GM23338 (cell line): ENCODE measurements around the gene TYMS. TPM values are rescaled to one million over a fixed set of nuclear protein-coding genes. Genes with fewer than 3 reads are reported as not detected.
A peak's percentile ranks its signal among the peaks of the same experiment; 100 is the strongest.

Experiments
- ATAC-seq: fragments of 200-7000 bp; cut with Tn5 transposase; 3 replicates; pipeline ENCODE4 v1.9.1; 2020
- DNase-seq: peaks from one replicate; pipeline ENCODE4 v3.0.0-alpha.2; 2015; ENCODE audit warnings: low spot score
- H2AFZ ChIP-seq: fragments of 200-600 bp; sonication (generic); 2 replicates; pipeline ENCODE4 v1.8.0; 2016; ENCODE audit warnings: antibody characterized with exemption, mild to moderate bottlenecking, moderate library complexity
- H3F3A ChIP-seq: fragments of 200-600 bp; sonication (generic); replicated peaks from 2 replicates; pipeline ENCODE4 v1.8.0; 2017; ENCODE audit warnings: antibody characterized with exemption, mixed run types, low read depth
- H3K27ac ChIP-seq: fragments of 200-600 bp; sonication (generic); 2 replicates; pipeline ENCODE4 v1.6.1; 2016; ENCODE audit warnings: low read depth
- H3K27me3 ChIP-seq: fragments of 200-600 bp; sonication (generic); 2 replicates; pipeline ENCODE4 v1.8.0; 2016; ENCODE audit warnings: mild to moderate bottlenecking, mixed run types, moderate library complexity; ENCODE audit not compliant: insufficient read depth
- H3K36me3 ChIP-seq: fragments of 200-600 bp; sonication (generic); 2 replicates; pipeline ENCODE4 v1.8.0; 2016; ENCODE audit warnings: mild to moderate bottlenecking; ENCODE audit not compliant: insufficient read depth
- H3K4me1 ChIP-seq: fragments of 200-600 bp; sonication (generic); 2 replicates; pipeline ENCODE4 v1.8.0; 2016; ENCODE audit warnings: mild to moderate bottlenecking, moderate library complexity; ENCODE audit not compliant: insufficient read depth
- H3K4me2 ChIP-seq: fragments of 200-600 bp; sonication (generic); 2 replicates; pipeline ENCODE4 v1.7.1; 2017; ENCODE audit warnings: mixed run types
- H3K4me3 ChIP-seq: fragments of 200-600 bp; sonication (generic); 2 replicates; pipeline ENCODE4 v1.6.1; 2016; ENCODE audit warnings: mixed run types
- H3K79me2 ChIP-seq: fragments of 200-600 bp; sonication (generic); replicated peaks from 2 replicates; pipeline ENCODE4 v1.8.0; 2017; ENCODE audit warnings: mild to moderate bottlenecking; ENCODE audit not compliant: insufficient read depth
- H3K9me2 ChIP-seq: fragments of 200-600 bp; sonication (generic); 2 replicates; pipeline ENCODE4 v1.8.0; 2017; ENCODE audit not compliant: insufficient read depth
- H4K20me1 ChIP-seq: fragments of 200-600 bp; sonication (generic); replicated peaks from 2 replicates; pipeline ENCODE4 v1.8.0; 2017; ENCODE audit warnings: mild to moderate bottlenecking; ENCODE audit not compliant: insufficient read depth
- H3K27ac Mint-ChIP-seq: 2 replicates; pipeline ENCODE4 v1.8.0; 2020; ENCODE audit warnings: inconsistent platforms, mild to moderate bottlenecking, moderate library complexity, mixed read lengths
- H3K27me3 Mint-ChIP-seq: 3 replicates; pipeline ENCODE4 v1.8.0; 2022; ENCODE audit warnings: low read depth, mild to moderate bottlenecking, moderate library complexity, mixed read lengths, inconsistent platforms; ENCODE audit not compliant: insufficient read depth, poor library complexity
- H3K36me3 Mint-ChIP-seq: 3 replicates; pipeline ENCODE4 v1.8.0; 2021; ENCODE audit warnings: low read depth, mild to moderate bottlenecking, inconsistent platforms, moderate library complexity, mixed read lengths
- H3K4me1 Mint-ChIP-seq: 3 replicates; pipeline ENCODE4 v1.8.0; 2020; ENCODE audit warnings: mild to moderate bottlenecking, inconsistent platforms, mixed read lengths
- H3K4me3 Mint-ChIP-seq: 3 replicates; pipeline ENCODE4 v1.8.0; 2021; ENCODE audit warnings: moderate library complexity, mild to moderate bottlenecking, inconsistent platforms, mixed read lengths
- H3K9me3 Mint-ChIP-seq: 3 replicates; pipeline ENCODE4 v1.8.0; 2020; ENCODE audit warnings: moderate library complexity, mild to moderate bottlenecking, inconsistent platforms, mixed read lengths
- CREB1 ChIP-seq: fragments of 250-450 bp; sonication (Bioruptor Pico); IDR thresholded peaks from 2 replicates; pipeline ENCODE4 v1.5.0; 2020; ENCODE audit warnings: low read depth, mild to moderate bottlenecking, moderate library complexity
- CTCF ChIP-seq, 2 experiments: fragments of 200-600 bp in 1 of 2; sonication (generic) in 1 of 2; conservative IDR thresholded peaks; 2 replicates each; pipeline versions ENCODE4 v1.5.1 to v1.6.1; 2016 to 2017; ENCODE audit warnings: antibody characterized with exemption in 2 of 2, low read depth in 2 of 2, mild to moderate bottlenecking in 2 of 2, moderate library complexity in 1 of 2
- ETS1 ChIP-seq: IDR thresholded peaks from 2 replicates; pipeline ENCODE4 v1.6.1; 2016; ENCODE audit warnings: antibody characterized with exemption
- EZH2 ChIP-seq: fragments of 200-600 bp; sonication (generic); IDR thresholded peaks from one replicate; pipeline ENCODE4 v1.8.0; 2017; ENCODE audit warnings: antibody characterized with exemption, mild to moderate bottlenecking, low read depth; ENCODE audit not compliant: unreplicated experiment
- EZH2phosphoT487 ChIP-seq: fragments of 200-600 bp; sonication (generic); IDR thresholded peaks from one replicate; pipeline ENCODE4 v1.8.1; 2018; ENCODE audit warnings: antibody characterized with exemption; ENCODE audit not compliant: unreplicated experiment
- JUNB ChIP-seq: IDR thresholded peaks from one replicate; pipeline ENCODE4 v1.6.1; 2016; ENCODE audit warnings: antibody characterized with exemption; ENCODE audit not compliant: unreplicated experiment
- NANOG ChIP-seq: IDR thresholded peaks from 2 replicates; pipeline ENCODE4 v1.6.1; 2016; ENCODE audit warnings: antibody characterized with exemption, borderline replicate concordance
- POLR2AphosphoS5 ChIP-seq: IDR thresholded peaks from 2 replicates; pipeline ENCODE4 v1.6.1; 2016; ENCODE audit warnings: antibody characterized with exemption, low read depth
- REST ChIP-seq: IDR thresholded peaks from one replicate; pipeline ENCODE4 v1.6.1; 2018; ENCODE audit warnings: antibody characterized with exemption; ENCODE audit not compliant: unreplicated experiment
- STAT1 ChIP-seq: IDR thresholded peaks from one replicate; pipeline ENCODE4 v1.6.1; 2016; ENCODE audit warnings: antibody characterized with exemption; ENCODE audit not compliant: unreplicated experiment
- ZNF114 ChIP-seq: fragments of 250-450 bp; sonication (Bioruptor Pico); IDR thresholded peaks from 2 replicates; pipeline ENCODE4 v1.5.0; 2020; ENCODE audit warnings: mild to moderate bottlenecking, moderate library complexity
- ZNF331 ChIP-seq: fragments of 250-450 bp; sonication (Bioruptor Pico); IDR thresholded peaks from 2 replicates; pipeline ENCODE4 v1.5.0; 2020; ENCODE audit warnings: low read depth, mild to moderate bottlenecking, moderate library complexity
- ZNF462 ChIP-seq: fragments of 250-450 bp; sonication (Bioruptor Pico); IDR thresholded peaks from 2 replicates; pipeline ENCODE4 v1.5.0; 2020; ENCODE audit warnings: mild to moderate bottlenecking, moderate library complexity
- polyA plus RNA-seq: library from polyadenylated mRNA; unstranded; fragments of >200 nt; fragmentation: Nextera tagmentation; extraction: Ambion mirVana; gene quantifications from 2 replicates; pipeline ENCODE4 v1.2.1, GENCODE V29; 2016
- total RNA-seq: library from RNA; depleted of rRNA; stranded (reverse); fragments of >200 nt; shearing (Covaris generic); gene quantifications from 2 replicates; pipeline ENCODE4 v1.2.3, GENCODE V29; 2014

Gene TYMS
- total and polyA plus RNA-seq, 2 experiments from 2014 or later = 52.9 to 72.3 TPM

GRCh38 chr18:644395-645004 lies 13.0 kb upstream of the TYMS start:
- H2AFZ ChIP-seq = no peak overlapping the region
- H3K36me3 Mint-ChIP-seq = no peaks in the 10 kb centered on the region
- no peaks in the 10 kb centered on the region; the same call in 2 of the 3 replicates for H3K9me3 Mint-ChIP-seq
- H3K27me3 ChIP-seq = no peaks in the 10 kb centered on the region
- ATAC-seq = peak; percentile 31; the same call in 1 of the 3 replicates
- H3K9me2 ChIP-seq = no peaks in the 10 kb centered on the region
- H3K4me3 ChIP-seq = no peak overlapping the region
- no peak overlapping the region for H3K4me2 ChIP-seq
- H3K27ac ChIP-seq = no peak overlapping the region
- H3K27ac Mint-ChIP-seq = no peak overlapping the region
- H4K20me1 ChIP-seq = no peaks in the 10 kb centered on the region; the same call in 1 of the 2 replicates
- H3K4me1 ChIP-seq = no peaks in the 10 kb centered on the region
- H3K27me3 Mint-ChIP-seq = peaks cover 5% of the 10 kb centered on the region
- H3F3A ChIP-seq = no peaks in the 10 kb centered on the region
- no peaks in the 10 kb centered on the region for H3K36me3 ChIP-seq
- DNase-seq = no peak
- no peak overlapping the region for H3K4me3 Mint-ChIP-seq
- peaks cover 5% of the 10 kb centered on the region for H3K4me1 Mint-ChIP-seq
- TF ChIP-seq ZNF114 (no peak), ZNF462 (CRISPR knock-in tag) (no peak), CREB1 (CRISPR knock-in tag) (no peak), POLR2AphosphoS5 (no peak), ZNF331 (CRISPR knock-in tag) (no peak), ETS1 (no peak), CTCF (conservative IDR thresholded peaks at IDR 0.05; ENCODE audit: low read depth in 2 of 2) (no peak), NANOG (no peak), STAT1 (no peak), EZH2 (no peak), JUNB (no peak), REST (no peak), EZH2phosphoT487 (no peak)
- H3K79me2 ChIP-seq = no peaks in the 10 kb centered on the region
